GM04503 (cell line): ENCODE data around the gene POTEB2.
"Not testable (repeated sequence)": the region's sequence is repeated elsewhere in the genome, so short reads cannot be mapped to it uniquely, and the experiment has no call there.

Experiments used
- DNase-seq: peaks from one replicate; pipeline ENCODE4 v3.0.0-alpha.2; 2012; ENCODE audit warnings: low read depth

The POTEB2 gene

GRCh38 chr15:20866214-20866613, at the start of gene POTEB2:
Gene POTEB2 (minus strand): TSS chr15:20866314. CDS start chr15:20866281, 33 bp downstream.
- DNase-seq: not testable (repeated sequence)

DNA sequence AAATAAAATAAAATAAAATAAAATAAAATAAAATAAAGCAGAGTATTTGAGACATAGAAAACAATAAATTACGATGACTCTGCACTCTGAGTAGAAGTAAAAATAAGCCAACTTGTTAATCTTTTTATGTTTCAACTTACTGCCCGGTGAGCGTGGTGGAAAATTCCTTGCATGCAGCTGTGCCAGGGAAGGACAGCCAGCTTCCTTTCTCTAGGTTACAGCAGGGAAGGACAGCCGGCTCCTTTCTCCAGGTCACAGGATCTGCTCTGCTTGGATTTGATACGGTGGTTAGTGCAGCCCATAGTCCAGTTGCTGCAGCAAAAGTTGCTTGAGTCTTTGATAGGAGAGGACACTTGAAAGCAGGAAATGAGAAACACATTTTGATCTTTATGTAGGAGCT, 13.8 kb upstream of the POTEB2 start:
- DNase-seq: not testable (repeated sequence)

- DNase-seq: not testable (repeated sequence)
Measured at GRCh38 chr15:20878464-20878863, 12.3 kb upstream of the POTEB2 start.

- not testable (repeated sequence) for DNase-seq
Measured at GRCh38 chr15:20877819-20878218, 11.7 kb upstream of the POTEB2 start.
